KOPT-K1 (cell line): ENCODE results near the gene POLR1H.

Experiments used
- H3K27ac ChIP-seq: fragments of 200-600 bp; sonication (generic); 2 replicates; pipeline ENCODE4 v1.5.1; 2016; ENCODE audit warnings: antibody characterized with exemption, mild to moderate bottlenecking, low read depth, low read length; ENCODE audit not compliant: poor library complexity, severe bottlenecking
- H3K36me3 ChIP-seq: fragments of 200-600 bp; sonication (generic); 2 replicates; pipeline ENCODE4 v1.5.1; 2017; ENCODE audit warnings: antibody characterized with exemption, mild to moderate bottlenecking, low read length, moderate library complexity; ENCODE audit not compliant: insufficient read depth
- H3K9me3 ChIP-seq: fragments of 200-600 bp; sonication (generic); 2 replicates; pipeline ENCODE4 v1.5.1; 2017; ENCODE audit warnings: antibody characterized with exemption, low read length, mild to moderate bottlenecking; ENCODE audit not compliant: insufficient read depth, poor library complexity, severe bottlenecking

Gene POLR1H

GRCh38 chr6:30042914-30043313 is 18.2 kb upstream of the POLR1H start:
- Histone ChIP-seq H3K36me3 (no peaks in the 10 kb centered on the region), H3K27ac (no peak overlapping the region), H3K9me3 (no peaks in the 10 kb centered on the region)

GRCh38 chr6:30043744-30044143 is 17.3 kb upstream of the POLR1H start:
- Histone ChIP-seq H3K27ac (no peak overlapping the region), H3K36me3 (no peaks in the 10 kb centered on the region), H3K9me3 (no peaks in the 10 kb centered on the region)

DNA sequence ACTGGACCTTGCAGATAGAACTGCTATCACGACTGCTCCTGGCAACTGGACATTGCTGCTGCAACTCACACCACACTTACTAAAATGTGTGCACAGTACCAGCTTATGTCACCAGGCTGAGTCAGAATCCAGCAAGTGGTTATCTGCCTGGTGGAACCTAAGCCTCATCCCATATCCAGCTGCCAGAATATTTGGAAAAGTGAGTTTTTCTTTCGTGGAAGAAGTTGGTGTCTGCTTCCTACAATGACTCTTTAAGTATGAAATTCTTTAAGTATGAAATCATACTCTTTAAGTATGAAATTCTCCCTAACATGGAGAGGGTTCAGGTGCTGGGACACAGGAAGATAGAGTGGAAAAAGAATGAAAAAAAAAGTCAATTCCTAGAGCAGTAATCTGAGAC is 16.4 kb upstream of the POLR1H start:
- Histone ChIP-seq H3K36me3 (no peaks in the 10 kb centered on the region), H3K27ac (no peak overlapping the region), H3K9me3 (no peaks in the 10 kb centered on the region)

- no peak overlapping the region for H3K27ac ChIP-seq
These were observed 13.8 kb upstream of the POLR1H start for GRCh38 chr6:30047220-30047619.

DNA sequence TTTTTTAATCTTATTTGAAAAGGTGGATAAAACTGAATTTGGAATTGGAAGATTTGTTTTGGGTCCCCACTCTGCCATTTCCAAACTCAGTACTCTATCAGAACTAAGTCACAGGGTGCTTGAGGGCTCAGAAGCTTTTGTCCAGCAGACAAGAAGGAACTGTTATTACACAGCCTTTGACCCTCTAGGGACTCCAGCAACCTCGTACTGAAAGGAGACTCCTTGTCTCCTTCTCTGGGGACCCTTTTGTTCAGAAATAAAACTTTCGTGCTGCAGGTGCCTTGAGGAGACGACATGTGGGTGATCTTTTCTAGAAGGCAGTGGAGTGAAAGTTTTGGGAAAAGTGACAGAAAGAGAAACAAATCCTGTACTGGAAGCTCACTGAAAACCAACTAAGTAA is 7.4 kb upstream of the POLR1H start:
- Histone ChIP-seq H3K36me3 (peaks cover 25% of the 10 kb centered on the region), H3K27ac (no peak overlapping the region), H3K9me3 (no peaks in the 10 kb centered on the region)

More at GRCh38 chr6:30047220-30047619, 13.8 kb upstream of the POLR1H start:
- Histone ChIP-seq H3K36me3 (peaks cover 6% of the 10 kb centered on the region), H3K9me3 (no peaks in the 10 kb centered on the region)

DNA sequence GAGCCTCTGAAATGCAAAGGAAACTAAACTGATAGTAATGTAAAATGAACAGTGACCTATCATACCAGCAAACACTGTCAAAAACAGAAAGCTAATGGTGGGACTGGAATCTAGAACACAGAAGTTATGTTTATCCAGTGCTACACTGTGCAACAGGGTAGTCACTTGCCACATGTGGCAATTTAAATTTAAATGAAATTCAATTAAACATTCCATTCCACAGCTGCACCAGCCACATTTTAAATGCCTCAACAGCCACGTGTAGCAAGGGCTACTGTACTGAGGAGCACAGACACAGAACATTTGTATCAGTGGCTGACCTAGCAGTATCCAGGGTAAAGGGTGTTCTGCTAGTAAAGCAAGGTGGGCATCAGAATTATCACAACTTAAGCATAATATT is 5.6 kb upstream of the POLR1H start:
- peaks cover 25% of the 10 kb centered on the region for H3K36me3 ChIP-seq
- no peak overlapping the region for H3K27ac ChIP-seq
- H3K9me3 ChIP-seq, result no peaks in the 10 kb centered on the region

- peak overlapping the region; percentile 89 for H3K27ac ChIP-seq
- H3K9me3 ChIP-seq, result no peaks in the 10 kb centered on the region
- peaks cover 37% of the 10 kb centered on the region for H3K36me3 ChIP-seq
These were observed 416 bp upstream of the POLR1H start for GRCh38 chr6:30060606-30061091.

GRCh38 chr6:30061858-30062458 is 893 bp downstream of the POLR1H start:
- Histone ChIP-seq H3K9me3 (no peaks in the 10 kb centered on the region), H3K27ac (peak overlapping the region; percentile 89)

DNA sequence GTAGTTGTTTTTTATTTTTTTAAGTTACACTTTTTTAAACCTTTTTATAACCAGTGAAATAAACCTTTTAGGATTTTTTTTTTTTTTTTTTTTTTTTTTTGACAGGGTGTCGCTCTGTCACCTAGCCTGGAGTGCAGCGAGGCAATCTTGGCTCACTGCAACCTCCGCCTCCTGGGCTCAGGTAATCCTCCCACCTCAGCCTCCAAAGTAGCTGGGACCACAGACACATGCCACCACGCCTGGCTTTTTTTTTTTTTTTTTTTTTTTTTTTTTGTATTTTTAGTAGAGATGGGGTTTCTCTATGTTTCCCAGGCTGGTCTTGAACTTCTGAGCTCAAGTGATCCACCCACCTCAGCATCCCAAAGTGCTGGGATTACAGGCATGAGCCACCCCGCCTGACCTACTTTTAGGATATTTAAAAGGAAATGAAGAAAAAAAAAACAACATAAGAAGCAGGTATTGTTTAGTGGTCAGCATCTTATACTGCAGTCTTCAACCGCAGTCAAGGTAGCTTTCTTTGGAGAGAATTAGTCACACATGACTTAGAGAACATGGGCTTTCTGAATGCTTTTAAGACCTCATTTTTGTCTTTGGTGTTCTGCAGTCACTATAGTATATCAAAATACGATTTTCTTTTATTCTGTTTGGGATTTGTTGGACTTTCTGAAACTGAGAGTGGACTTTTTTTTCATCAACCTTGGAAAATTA is 1.6 kb downstream of the POLR1H start:
- Histone ChIP-seq H3K27ac (peak overlapping the region; percentile 89), H3K9me3 (no peaks in the 10 kb centered on the region), H3K36me3 (peaks cover 27% of the 10 kb centered on the region)

More at GRCh38 chr6:30061858-30062458, 893 bp downstream of the POLR1H start:
- peaks cover 33% of the 10 kb centered on the region for H3K36me3 ChIP-seq

GRCh38 chr6:30063315-30063714 is 2.2 kb downstream of the POLR1H start:
- Histone ChIP-seq H3K27ac (no peak overlapping the region), H3K36me3 (peaks cover 20% of the 10 kb centered on the region), H3K9me3 (no peaks in the 10 kb centered on the region)

DNA sequence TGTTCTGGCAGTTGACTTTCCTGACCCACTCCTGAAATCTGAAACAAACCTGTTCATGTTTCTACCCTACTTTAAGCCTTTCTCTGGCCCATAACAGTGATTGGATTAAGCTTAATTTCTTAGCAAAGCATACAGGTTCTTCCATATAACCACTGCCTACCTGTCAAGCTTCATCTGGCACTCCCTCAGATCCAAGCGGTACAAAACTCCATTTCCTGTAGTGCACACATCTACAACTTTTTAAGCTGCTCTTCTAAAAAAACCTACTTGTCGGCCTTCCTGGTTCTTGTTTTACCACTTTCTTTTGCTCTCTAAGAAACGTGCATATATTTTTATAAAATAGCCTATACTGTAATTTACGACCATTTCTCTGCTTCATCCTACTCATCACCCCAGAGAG is 5.0 kb downstream of the POLR1H start:
- Histone ChIP-seq H3K36me3 (peaks cover 43% of the 10 kb centered on the region), H3K9me3 (no peaks in the 10 kb centered on the region), H3K27ac (peak overlapping the region; percentile 86)

GRCh38 chr6:30066577-30067459 is 5.8 kb downstream of the POLR1H start, which contains the start of gene PPP1R11:
PPP1R11 (plus strand) TSS chr6:30067198; CDS start chr6:30067411, 213 bp downstream.
- peak within 1 kb of the TSS; percentile 86 for H3K27ac ChIP-seq
- peaks cover 43% of the 10 kb centered on the region for H3K36me3 ChIP-seq
- H3K9me3 ChIP-seq, result no peaks in the 10 kb centered on the region

DNA sequence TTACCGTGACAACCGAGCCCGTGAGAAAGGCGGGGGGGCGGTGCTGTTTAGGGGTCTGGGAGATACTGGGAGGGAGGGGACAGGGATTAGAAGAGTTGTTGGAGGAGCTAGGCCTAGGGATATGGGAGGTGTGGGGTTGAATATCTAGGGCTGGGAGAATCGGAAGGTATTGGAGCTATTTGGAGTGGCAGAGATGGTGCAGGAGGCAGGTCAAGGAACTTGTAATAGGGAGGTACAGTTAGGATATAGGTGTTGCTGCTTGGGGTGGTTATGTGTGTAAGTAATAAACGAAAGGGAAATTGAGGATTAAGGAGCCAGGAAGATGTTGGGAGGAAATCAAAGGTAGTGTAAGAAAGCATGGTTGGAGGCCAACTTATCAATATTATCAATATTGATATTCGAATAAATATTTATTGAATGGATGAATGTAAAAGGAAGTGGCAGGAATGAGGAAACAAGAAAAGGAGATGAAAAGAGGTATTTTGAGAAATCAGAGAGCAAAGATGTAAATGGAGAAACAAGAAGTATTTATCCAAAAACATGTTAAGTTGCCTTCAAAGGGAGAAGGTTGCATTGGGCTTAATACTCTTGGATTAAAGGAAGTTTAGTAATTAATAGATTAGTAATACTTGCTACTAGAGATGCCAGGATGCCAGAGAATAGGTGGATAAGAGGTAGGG is 6.5 kb downstream of the POLR1H start:
- H3K36me3 ChIP-seq, result peaks cover 43% of the 10 kb centered on the region
- H3K9me3 ChIP-seq, result no peaks in the 10 kb centered on the region

GRCh38 chr6:30071081-30071818 is 10.2 kb downstream of the POLR1H start:
- H3K27ac ChIP-seq, result no peak overlapping the region
- peaks cover 23% of the 10 kb centered on the region; the same call in 1 of the 2 replicates for H3K36me3 ChIP-seq
- no peaks in the 10 kb centered on the region for H3K9me3 ChIP-seq

More for the DNA sequence above, 6.5 kb downstream of the POLR1H start:
- H3K27ac ChIP-seq, result peak overlapping the region; percentile 86
